ENCODE measurements around the gene BAHD1.

DNA sequence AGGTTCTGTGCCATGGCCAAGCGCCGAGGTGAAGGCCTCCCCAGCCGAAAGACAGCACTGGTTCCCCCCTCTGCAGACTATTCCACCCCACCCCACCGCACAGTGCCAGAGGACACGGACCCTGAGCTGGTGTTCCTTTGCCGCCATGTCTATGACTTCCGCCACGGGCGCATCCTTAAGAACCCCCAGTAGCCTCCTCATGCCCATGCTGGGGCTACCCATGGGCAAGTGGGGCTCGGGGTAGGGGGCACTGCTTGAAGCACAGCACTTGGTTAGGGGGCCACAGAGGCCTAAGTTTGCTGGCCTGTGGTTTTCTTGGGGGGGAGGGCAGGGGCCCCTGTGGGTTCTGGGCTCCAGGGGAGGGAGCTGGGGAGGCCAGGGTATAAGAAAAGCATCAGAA is 25.2 kb downstream of the BAHD1 start:
- TF ChIP-seq, protein P1, sequence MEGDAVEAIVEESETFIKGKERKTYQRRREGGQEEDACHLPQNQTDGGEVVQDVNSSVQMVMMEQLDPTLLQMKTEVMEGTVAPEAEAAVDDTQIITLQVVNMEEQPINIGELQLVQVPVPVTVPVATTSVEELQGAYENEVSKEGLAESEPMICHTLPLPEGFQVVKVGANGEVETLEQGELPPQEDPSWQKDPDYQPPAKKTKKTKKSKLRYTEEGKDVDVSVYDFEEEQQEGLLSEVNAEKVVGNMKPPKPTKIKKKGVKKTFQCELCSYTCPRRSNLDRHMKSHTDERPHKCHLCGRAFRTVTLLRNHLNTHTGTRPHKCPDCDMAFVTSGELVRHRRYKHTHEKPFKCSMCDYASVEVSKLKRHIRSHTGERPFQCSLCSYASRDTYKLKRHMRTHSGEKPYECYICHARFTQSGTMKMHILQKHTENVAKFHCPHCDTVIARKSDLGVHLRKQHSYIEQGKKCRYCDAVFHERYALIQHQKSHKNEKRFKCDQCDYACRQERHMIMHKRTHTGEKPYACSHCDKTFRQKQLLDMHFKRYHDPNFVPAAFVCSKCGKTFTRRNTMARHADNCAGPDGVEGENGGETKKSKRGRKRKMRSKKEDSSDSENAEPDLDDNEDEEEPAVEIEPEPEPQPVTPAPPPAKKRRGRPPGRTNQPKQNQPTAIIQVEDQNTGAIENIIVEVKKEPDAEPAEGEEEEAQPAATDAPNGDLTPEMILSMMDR (IDR thresholded peaks at IDR 0.05), result no peak
- TF ChIP-seq, protein P2, sequence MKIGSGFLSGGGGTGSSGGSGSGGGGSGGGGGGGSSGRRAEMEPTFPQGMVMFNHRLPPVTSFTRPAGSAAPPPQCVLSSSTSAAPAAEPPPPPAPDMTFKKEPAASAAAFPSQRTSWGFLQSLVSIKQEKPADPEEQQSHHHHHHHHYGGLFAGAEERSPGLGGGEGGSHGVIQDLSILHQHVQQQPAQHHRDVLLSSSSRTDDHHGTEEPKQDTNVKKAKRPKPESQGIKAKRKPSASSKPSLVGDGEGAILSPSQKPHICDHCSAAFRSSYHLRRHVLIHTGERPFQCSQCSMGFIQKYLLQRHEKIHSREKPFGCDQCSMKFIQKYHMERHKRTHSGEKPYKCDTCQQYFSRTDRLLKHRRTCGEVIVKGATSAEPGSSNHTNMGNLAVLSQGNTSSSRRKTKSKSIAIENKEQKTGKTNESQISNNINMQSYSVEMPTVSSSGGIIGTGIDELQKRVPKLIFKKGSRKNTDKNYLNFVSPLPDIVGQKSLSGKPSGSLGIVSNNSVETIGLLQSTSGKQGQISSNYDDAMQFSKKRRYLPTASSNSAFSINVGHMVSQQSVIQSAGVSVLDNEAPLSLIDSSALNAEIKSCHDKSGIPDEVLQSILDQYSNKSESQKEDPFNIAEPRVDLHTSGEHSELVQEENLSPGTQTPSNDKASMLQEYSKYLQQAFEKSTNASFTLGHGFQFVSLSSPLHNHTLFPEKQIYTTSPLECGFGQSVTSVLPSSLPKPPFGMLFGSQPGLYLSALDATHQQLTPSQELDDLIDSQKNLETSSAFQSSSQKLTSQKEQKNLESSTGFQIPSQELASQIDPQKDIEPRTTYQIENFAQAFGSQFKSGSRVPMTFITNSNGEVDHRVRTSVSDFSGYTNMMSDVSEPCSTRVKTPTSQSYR (CRISPR knock-in tag; IDR thresholded peaks at IDR 0.05), result no peak
- TF ChIP-seq CREB1 (CRISPR knock-in tag; IDR thresholded peaks at IDR 0.05) (no peak), STAT6 (CRISPR knock-in tag; conservative IDR thresholded peaks at IDR 0.05; ENCODE audit: low read depth) (no peak), JUN (CRISPR knock-in tag; IDR thresholded peaks at IDR 0.05) (no peak), MYBL2 (CRISPR knock-in tag; IDR thresholded peaks at IDR 0.05) (no peak)
- TF ChIP-seq, protein P3, sequence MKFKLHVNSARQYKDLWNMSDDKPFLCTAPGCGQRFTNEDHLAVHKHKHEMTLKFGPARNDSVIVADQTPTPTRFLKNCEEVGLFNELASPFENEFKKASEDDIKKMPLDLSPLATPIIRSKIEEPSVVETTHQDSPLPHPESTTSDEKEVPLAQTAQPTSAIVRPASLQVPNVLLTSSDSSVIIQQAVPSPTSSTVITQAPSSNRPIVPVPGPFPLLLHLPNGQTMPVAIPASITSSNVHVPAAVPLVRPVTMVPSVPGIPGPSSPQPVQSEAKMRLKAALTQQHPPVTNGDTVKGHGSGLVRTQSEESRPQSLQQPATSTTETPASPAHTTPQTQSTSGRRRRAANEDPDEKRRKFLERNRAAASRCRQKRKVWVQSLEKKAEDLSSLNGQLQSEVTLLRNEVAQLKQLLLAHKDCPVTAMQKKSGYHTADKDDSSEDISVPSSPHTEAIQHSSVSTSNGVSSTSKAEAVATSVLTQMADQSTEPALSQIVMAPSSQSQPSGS (CRISPR knock-in tag; IDR thresholded peaks at IDR 0.05; ENCODE audit: borderline replicate concordance, low read depth), result no peak

Data from WTC11 (cell line).